ENCODE measurements around the gene CYP24A1.

Gene CYP24A1

GRCh38 chr20:54205450-54205849 is 31.7 kb upstream of the CYP24A1 start:
- Histone ChIP-seq H3K27ac (no peak overlapping the region), H3K9ac (no peak overlapping the region)

DNA sequence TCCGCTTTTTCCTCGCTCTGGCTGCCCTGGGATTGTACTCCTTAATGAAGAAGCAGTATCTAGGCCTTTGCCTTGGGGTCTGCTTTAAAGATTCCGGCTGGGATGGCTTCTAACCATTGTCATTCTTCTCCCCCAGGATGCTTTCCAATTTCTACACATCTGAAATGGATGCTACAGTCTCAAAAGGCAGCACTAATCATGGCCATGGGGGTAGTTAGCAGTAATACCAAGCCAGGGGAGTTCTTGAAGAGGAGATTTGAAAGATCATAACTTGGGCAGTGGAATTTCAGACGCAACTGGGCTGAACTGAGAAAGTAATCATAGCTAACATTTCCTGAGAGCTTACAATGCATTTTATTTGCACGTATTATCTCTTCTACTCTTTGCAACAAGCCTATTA is 30.7 kb upstream of the CYP24A1 start:
- H2AFZ ChIP-seq (ENCODE audit: low read depth): no peak overlapping the region
- H3K9ac ChIP-seq: no peak overlapping the region
- no peak overlapping the region for H3K4me3 ChIP-seq (IDR thresholded peaks at IDR 0.05; ENCODE audit: insufficient read depth, low read depth, low read length)
- no peak overlapping the region for H3K27ac ChIP-seq
- H3K4me1 ChIP-seq (ENCODE audit: low read depth, poor library complexity, severe bottlenecking): peaks cover 11% of the 10 kb centered on the region
- H4K20me1 ChIP-seq (ENCODE audit: insufficient read depth): no peaks in the 10 kb centered on the region
- no peaks in the 10 kb centered on the region for H3K27me3 ChIP-seq (ENCODE audit: insufficient read depth, low read depth)
- no peak for TF ChIP-seq CTCF (conservative IDR thresholded peaks at IDR 0.05; ENCODE audit: low read depth, low read length)
- no peak overlapping the region for H3K4me2 ChIP-seq
- peaks cover 13% of the 10 kb centered on the region for H3K79me2 ChIP-seq (ENCODE audit: insufficient read depth, low read depth)
- no peaks in the 10 kb centered on the region for H3K36me3 ChIP-seq (ENCODE audit: insufficient read depth)

More at GRCh38 chr20:54205450-54205849, 31.7 kb upstream of the CYP24A1 start:
- Histone ChIP-seq H3K4me1 (ENCODE audit: low read depth, poor library complexity, severe bottlenecking) (peaks cover 16% of the 10 kb centered on the region), H3K79me2 (ENCODE audit: insufficient read depth, low read depth) (peaks cover 22% of the 10 kb centered on the region), H4K20me1 (ENCODE audit: insufficient read depth) (no peaks in the 10 kb centered on the region), H3K36me3 (ENCODE audit: insufficient read depth) (no peaks in the 10 kb centered on the region), H2AFZ (ENCODE audit: low read depth) (no peak overlapping the region), H3K27me3 (ENCODE audit: insufficient read depth, low read depth) (no peaks in the 10 kb centered on the region), H3K4me2 (no peak overlapping the region), H3K4me3 (IDR thresholded peaks at IDR 0.05; ENCODE audit: insufficient read depth, low read depth, low read length) (no peak overlapping the region)
- TF ChIP-seq CTCF (conservative IDR thresholded peaks at IDR 0.05; ENCODE audit: low read depth, low read length): no peak

DNA sequence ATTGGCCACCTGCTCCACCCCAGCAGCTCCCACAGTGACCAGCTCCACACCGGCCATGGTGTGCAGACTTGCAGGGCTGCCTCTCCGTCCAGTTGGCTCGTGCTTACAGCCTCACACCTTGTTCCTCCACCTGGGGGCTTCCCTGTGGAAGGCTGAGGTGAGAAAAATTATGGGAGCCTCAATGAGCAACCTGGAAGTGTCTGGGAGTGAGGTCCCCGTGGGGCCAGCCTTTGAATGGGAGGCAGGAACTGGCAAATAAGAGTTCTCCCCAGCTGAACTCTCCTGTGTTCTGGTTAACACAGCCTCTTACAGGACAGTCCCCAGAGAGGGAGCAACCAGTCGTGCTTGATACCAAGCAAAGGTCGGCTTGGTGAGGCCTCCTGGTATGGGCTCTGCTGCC is 30.3 kb upstream of the CYP24A1 start:
- Histone ChIP-seq H3K79me2 (ENCODE audit: insufficient read depth, low read depth) (peaks cover 9% of the 10 kb centered on the region), H4K20me1 (ENCODE audit: insufficient read depth) (no peaks in the 10 kb centered on the region), H3K4me3 (IDR thresholded peaks at IDR 0.05; ENCODE audit: insufficient read depth, low read depth, low read length) (no peak overlapping the region), H3K27ac (no peak overlapping the region), H3K4me2 (no peak overlapping the region), H3K9ac (no peak overlapping the region), H3K4me1 (ENCODE audit: low read depth, poor library complexity, severe bottlenecking) (peaks cover 11% of the 10 kb centered on the region), H2AFZ (ENCODE audit: low read depth) (no peak overlapping the region), H3K36me3 (ENCODE audit: insufficient read depth) (no peaks in the 10 kb centered on the region), H3K27me3 (ENCODE audit: insufficient read depth, low read depth) (no peaks in the 10 kb centered on the region)
- TF ChIP-seq CTCF (conservative IDR thresholded peaks at IDR 0.05; ENCODE audit: low read depth, low read length): no peak

- Histone ChIP-seq H3K79me2 (ENCODE audit: insufficient read depth, low read depth) (peaks cover under 1% of the 10 kb centered on the region; the same call in 1 of the 2 replicates), H4K20me1 (ENCODE audit: insufficient read depth) (no peaks in the 10 kb centered on the region), H3K27ac (no peak overlapping the region), H3K4me1 (ENCODE audit: low read depth, poor library complexity, severe bottlenecking) (peaks cover 8% of the 10 kb centered on the region), H3K9ac (no peak overlapping the region), H3K36me3 (ENCODE audit: insufficient read depth) (no peaks in the 10 kb centered on the region), H3K27me3 (ENCODE audit: insufficient read depth, low read depth) (no peaks in the 10 kb centered on the region), H2AFZ (ENCODE audit: low read depth) (no peak overlapping the region), H3K4me3 (IDR thresholded peaks at IDR 0.05; ENCODE audit: insufficient read depth, low read depth, low read length) (no peak overlapping the region), H3K4me2 (no peak overlapping the region)
- TF ChIP-seq CTCF (conservative IDR thresholded peaks at IDR 0.05; ENCODE audit: low read depth, low read length): no peak
Observed at GRCh38 chr20:54203281-54203680, 29.5 kb upstream of the CYP24A1 start.

All from KMS-11 (cell line).